GM23338 (cell line): ENCODE data around the gene PTCD2.

Source experiments
- CREB1 ChIP-seq: fragments of 250-450 bp; sonication (Bioruptor Pico); IDR thresholded peaks from 2 replicates; pipeline ENCODE4 v1.5.0; 2020; ENCODE audit warnings: low read depth, mild to moderate bottlenecking, moderate library complexity
- EZH2 ChIP-seq: fragments of 200-600 bp; sonication (generic); IDR thresholded peaks from one replicate; pipeline ENCODE4 v1.8.0; 2017; ENCODE audit warnings: antibody characterized with exemption, mild to moderate bottlenecking, low read depth; ENCODE audit not compliant: unreplicated experiment
- EZH2phosphoT487 ChIP-seq: fragments of 200-600 bp; sonication (generic); IDR thresholded peaks from one replicate; pipeline ENCODE4 v1.8.1; 2018; ENCODE audit warnings: antibody characterized with exemption; ENCODE audit not compliant: unreplicated experiment
- JUNB ChIP-seq: IDR thresholded peaks from one replicate; pipeline ENCODE4 v1.6.1; 2016; ENCODE audit warnings: antibody characterized with exemption; ENCODE audit not compliant: unreplicated experiment
- NANOG ChIP-seq: IDR thresholded peaks from 2 replicates; pipeline ENCODE4 v1.6.1; 2016; ENCODE audit warnings: antibody characterized with exemption, borderline replicate concordance
- POLR2AphosphoS5 ChIP-seq: IDR thresholded peaks from 2 replicates; pipeline ENCODE4 v1.6.1; 2016; ENCODE audit warnings: antibody characterized with exemption, low read depth
- STAT1 ChIP-seq: IDR thresholded peaks from one replicate; pipeline ENCODE4 v1.6.1; 2016; ENCODE audit warnings: antibody characterized with exemption; ENCODE audit not compliant: unreplicated experiment
- ZNF114 ChIP-seq: fragments of 250-450 bp; sonication (Bioruptor Pico); IDR thresholded peaks from 2 replicates; pipeline ENCODE4 v1.5.0; 2020; ENCODE audit warnings: mild to moderate bottlenecking, moderate library complexity
- ZNF331 ChIP-seq: fragments of 250-450 bp; sonication (Bioruptor Pico); IDR thresholded peaks from 2 replicates; pipeline ENCODE4 v1.5.0; 2020; ENCODE audit warnings: low read depth, mild to moderate bottlenecking, moderate library complexity
- TF ChIP-seq, protein P1 (sequence below), 2 experiments: fragments of 200-600 bp in 1 of 2; sonication (generic) in 1 of 2; conservative IDR thresholded peaks; 2 replicates each; pipeline versions ENCODE4 v1.5.1 to v1.6.1; 2016 to 2017; ENCODE audit warnings: antibody characterized with exemption in 2 of 2, low read depth in 2 of 2, mild to moderate bottlenecking in 2 of 2, moderate library complexity in 1 of 2
- TF ChIP-seq, protein P2 (sequence below): IDR thresholded peaks from one replicate; pipeline ENCODE4 v1.6.1; 2018; ENCODE audit warnings: antibody characterized with exemption; ENCODE audit not compliant: unreplicated experiment
- TF ChIP-seq, protein P3 (sequence below): IDR thresholded peaks from 2 replicates; pipeline ENCODE4 v1.6.1; 2016; ENCODE audit warnings: antibody characterized with exemption
- TF ChIP-seq, protein P4 (sequence below): fragments of 250-450 bp; sonication (Bioruptor Pico); IDR thresholded peaks from 2 replicates; pipeline ENCODE4 v1.5.0; 2020; ENCODE audit warnings: mild to moderate bottlenecking, moderate library complexity

DNA sequence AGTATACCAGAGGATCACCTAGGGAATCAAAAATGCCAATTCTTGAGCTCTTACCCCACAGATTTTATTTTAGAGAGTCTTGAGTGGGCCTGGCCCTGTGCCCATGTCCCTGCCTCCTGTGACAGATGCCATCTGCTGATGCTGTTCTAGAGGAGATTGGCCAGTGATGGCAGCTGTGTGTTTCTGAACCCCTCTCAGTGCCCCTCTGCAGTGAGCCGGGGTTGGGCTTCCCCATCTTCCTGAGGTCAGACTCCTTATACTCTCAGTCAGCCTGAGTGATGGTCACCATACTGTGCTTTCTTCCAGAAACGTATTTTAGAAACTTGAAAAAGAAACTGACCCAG, 6.1 kb downstream of the PTCD2 start:
- TF ChIP-seq, protein P1, sequence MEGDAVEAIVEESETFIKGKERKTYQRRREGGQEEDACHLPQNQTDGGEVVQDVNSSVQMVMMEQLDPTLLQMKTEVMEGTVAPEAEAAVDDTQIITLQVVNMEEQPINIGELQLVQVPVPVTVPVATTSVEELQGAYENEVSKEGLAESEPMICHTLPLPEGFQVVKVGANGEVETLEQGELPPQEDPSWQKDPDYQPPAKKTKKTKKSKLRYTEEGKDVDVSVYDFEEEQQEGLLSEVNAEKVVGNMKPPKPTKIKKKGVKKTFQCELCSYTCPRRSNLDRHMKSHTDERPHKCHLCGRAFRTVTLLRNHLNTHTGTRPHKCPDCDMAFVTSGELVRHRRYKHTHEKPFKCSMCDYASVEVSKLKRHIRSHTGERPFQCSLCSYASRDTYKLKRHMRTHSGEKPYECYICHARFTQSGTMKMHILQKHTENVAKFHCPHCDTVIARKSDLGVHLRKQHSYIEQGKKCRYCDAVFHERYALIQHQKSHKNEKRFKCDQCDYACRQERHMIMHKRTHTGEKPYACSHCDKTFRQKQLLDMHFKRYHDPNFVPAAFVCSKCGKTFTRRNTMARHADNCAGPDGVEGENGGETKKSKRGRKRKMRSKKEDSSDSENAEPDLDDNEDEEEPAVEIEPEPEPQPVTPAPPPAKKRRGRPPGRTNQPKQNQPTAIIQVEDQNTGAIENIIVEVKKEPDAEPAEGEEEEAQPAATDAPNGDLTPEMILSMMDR (conservative IDR thresholded peaks at IDR 0.05; ENCODE audit: low read depth in 2 of 2): no peak
- TF ChIP-seq EZH2 (no peak), POLR2AphosphoS5 (no peak), EZH2phosphoT487 (no peak), CREB1 (no peak), JUNB (no peak), ZNF331 (CRISPR knock-in tag) (no peak), NANOG (no peak), ZNF114 (no peak), STAT1 (no peak)
- TF ChIP-seq, protein P2, sequence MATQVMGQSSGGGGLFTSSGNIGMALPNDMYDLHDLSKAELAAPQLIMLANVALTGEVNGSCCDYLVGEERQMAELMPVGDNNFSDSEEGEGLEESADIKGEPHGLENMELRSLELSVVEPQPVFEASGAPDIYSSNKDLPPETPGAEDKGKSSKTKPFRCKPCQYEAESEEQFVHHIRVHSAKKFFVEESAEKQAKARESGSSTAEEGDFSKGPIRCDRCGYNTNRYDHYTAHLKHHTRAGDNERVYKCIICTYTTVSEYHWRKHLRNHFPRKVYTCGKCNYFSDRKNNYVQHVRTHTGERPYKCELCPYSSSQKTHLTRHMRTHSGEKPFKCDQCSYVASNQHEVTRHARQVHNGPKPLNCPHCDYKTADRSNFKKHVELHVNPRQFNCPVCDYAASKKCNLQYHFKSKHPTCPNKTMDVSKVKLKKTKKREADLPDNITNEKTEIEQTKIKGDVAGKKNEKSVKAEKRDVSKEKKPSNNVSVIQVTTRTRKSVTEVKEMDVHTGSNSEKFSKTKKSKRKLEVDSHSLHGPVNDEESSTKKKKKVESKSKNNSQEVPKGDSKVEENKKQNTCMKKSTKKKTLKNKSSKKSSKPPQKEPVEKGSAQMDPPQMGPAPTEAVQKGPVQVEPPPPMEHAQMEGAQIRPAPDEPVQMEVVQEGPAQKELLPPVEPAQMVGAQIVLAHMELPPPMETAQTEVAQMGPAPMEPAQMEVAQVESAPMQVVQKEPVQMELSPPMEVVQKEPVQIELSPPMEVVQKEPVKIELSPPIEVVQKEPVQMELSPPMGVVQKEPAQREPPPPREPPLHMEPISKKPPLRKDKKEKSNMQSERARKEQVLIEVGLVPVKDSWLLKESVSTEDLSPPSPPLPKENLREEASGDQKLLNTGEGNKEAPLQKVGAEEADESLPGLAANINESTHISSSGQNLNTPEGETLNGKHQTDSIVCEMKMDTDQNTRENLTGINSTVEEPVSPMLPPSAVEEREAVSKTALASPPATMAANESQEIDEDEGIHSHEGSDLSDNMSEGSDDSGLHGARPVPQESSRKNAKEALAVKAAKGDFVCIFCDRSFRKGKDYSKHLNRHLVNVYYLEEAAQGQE: no peak
- TF ChIP-seq, protein P3, sequence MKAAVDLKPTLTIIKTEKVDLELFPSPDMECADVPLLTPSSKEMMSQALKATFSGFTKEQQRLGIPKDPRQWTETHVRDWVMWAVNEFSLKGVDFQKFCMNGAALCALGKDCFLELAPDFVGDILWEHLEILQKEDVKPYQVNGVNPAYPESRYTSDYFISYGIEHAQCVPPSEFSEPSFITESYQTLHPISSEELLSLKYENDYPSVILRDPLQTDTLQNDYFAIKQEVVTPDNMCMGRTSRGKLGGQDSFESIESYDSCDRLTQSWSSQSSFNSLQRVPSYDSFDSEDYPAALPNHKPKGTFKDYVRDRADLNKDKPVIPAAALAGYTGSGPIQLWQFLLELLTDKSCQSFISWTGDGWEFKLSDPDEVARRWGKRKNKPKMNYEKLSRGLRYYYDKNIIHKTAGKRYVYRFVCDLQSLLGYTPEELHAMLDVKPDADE: no peak
- TF ChIP-seq, protein P4, sequence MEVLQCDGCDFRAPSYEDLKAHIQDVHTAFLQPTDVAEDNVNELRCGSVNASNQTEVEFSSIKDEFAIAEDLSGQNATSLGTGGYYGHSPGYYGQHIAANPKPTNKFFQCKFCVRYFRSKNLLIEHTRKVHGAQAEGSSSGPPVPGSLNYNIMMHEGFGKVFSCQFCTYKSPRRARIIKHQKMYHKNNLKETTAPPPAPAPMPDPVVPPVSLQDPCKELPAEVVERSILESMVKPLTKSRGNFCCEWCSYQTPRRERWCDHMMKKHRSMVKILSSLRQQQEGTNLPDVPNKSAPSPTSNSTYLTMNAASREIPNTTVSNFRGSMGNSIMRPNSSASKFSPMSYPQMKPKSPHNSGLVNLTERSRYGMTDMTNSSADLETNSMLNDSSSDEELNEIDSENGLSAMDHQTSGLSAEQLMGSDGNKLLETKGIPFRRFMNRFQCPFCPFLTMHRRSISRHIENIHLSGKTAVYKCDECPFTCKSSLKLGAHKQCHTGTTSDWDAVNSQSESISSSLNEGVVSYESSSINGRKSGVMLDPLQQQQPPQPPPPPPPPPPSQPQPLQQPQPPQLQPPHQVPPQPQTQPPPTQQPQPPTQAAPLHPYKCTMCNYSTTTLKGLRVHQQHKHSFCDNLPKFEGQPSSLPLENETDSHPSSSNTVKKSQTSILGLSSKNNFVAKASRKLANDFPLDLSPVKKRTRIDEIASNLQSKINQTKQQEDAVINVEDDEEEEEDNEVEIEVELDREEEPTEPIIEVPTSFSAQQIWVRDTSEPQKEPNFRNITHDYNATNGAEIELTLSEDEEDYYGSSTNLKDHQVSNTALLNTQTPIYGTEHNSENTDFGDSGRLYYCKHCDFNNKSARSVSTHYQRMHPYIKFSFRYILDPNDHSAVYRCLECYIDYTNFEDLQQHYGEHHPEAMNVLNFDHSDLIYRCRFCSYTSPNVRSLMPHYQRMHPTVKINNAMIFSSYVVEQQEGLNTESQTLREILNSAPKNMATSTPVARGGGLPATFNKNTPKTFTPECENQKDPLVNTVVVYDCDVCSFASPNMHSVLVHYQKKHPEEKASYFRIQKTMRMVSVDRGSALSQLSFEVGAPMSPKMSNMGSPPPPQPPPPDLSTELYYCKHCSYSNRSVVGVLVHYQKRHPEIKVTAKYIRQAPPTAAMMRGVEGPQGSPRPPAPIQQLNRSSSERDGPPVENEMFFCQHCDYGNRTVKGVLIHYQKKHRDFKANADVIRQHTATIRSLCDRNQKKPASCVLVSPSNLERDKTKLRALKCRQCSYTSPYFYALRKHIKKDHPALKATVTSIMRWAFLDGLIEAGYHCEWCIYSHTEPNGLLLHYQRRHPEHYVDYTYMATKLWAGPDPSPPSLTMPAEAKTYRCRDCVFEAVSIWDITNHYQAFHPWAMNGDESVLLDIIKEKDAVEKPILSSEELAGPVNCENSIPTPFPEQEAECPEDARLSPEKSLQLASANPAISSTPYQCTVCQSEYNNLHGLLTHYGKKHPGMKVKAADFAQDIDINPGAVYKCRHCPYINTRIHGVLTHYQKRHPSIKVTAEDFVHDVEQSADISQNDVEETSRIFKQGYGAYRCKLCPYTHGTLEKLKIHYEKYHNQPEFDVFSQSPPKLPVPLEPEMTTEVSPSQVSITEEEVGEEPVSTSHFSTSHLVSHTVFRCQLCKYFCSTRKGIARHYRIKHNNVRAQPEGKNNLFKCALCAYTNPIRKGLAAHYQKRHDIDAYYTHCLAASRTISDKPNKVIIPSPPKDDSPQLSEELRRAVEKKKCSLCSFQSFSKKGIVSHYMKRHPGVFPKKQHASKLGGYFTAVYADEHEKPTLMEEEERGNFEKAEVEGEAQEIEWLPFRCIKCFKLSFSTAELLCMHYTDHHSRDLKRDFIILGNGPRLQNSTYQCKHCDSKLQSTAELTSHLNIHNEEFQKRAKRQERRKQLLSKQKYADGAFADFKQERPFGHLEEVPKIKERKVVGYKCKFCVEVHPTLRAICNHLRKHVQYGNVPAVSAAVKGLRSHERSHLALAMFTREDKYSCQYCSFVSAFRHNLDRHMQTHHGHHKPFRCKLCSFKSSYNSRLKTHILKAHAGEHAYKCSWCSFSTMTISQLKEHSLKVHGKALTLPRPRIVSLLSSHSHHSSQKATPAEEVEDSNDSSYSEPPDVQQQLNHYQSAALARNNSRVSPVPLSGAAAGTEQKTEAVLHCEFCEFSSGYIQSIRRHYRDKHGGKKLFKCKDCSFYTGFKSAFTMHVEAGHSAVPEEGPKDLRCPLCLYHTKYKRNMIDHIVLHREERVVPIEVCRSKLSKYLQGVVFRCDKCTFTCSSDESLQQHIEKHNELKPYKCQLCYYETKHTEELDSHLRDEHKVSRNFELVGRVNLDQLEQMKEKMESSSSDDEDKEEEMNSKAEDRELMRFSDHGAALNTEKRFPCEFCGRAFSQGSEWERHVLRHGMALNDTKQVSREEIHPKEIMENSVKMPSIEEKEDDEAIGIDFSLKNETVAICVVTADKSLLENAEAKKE (CRISPR knock-in tag): no peak
